ENCODE measurements around the gene B4GALNT1. TPM values are rescaled to one million over a fixed set of nuclear protein-coding genes. Genes with fewer than 3 reads are reported as not detected.
"Not testable (repeated sequence)": the region's sequence is repeated elsewhere in the genome, so short reads cannot be mapped to it uniquely, and the experiment has no call there.

Gene B4GALNT1
- total RNA-seq, 2 donors from 2014 or later = 0.32 to 0.88 TPM

DNA sequence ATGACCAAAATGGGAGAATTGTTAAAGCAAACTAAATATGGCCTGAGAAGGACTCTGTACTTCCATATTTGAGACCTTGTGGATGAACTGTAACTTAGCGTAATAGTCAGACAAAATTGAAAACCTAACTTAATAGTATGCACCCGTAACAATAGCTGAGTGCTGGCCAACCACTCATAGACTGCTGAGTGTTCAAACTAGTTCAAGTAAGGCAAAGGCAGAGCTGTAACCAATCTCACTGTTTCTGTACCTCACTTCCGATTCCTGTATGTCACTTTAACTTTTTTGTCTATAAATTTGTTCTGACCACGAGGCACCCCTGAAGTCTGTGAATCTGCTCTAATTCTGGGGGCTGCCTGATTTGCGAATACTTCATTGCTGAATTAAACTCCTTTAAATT is 33.9 kb upstream of the B4GALNT1 start:
- no peak for DNase-seq
- H3K27ac ChIP-seq = no peak overlapping the region
- intact Hi-C loops (cut with DNase I) = no loop called here
- H3K9me3 ChIP-seq = no peaks in the 10 kb centered on the region
- H3K36me3 ChIP-seq = no peaks in the 10 kb centered on the region
- TF ChIP-seq, protein P1, sequence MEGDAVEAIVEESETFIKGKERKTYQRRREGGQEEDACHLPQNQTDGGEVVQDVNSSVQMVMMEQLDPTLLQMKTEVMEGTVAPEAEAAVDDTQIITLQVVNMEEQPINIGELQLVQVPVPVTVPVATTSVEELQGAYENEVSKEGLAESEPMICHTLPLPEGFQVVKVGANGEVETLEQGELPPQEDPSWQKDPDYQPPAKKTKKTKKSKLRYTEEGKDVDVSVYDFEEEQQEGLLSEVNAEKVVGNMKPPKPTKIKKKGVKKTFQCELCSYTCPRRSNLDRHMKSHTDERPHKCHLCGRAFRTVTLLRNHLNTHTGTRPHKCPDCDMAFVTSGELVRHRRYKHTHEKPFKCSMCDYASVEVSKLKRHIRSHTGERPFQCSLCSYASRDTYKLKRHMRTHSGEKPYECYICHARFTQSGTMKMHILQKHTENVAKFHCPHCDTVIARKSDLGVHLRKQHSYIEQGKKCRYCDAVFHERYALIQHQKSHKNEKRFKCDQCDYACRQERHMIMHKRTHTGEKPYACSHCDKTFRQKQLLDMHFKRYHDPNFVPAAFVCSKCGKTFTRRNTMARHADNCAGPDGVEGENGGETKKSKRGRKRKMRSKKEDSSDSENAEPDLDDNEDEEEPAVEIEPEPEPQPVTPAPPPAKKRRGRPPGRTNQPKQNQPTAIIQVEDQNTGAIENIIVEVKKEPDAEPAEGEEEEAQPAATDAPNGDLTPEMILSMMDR (IDR thresholded peaks at IDR 0.05) = no peak
- no peaks in the 10 kb centered on the region for H3K27me3 ChIP-seq
- no peaks in the 10 kb centered on the region for H3K4me1 ChIP-seq
- H3K9ac ChIP-seq (ENCODE audit: low read depth in 2 of 2, low read length in 2 of 2) = no peak overlapping the region
- H3K4me3 ChIP-seq = no peak overlapping the region

DNA sequence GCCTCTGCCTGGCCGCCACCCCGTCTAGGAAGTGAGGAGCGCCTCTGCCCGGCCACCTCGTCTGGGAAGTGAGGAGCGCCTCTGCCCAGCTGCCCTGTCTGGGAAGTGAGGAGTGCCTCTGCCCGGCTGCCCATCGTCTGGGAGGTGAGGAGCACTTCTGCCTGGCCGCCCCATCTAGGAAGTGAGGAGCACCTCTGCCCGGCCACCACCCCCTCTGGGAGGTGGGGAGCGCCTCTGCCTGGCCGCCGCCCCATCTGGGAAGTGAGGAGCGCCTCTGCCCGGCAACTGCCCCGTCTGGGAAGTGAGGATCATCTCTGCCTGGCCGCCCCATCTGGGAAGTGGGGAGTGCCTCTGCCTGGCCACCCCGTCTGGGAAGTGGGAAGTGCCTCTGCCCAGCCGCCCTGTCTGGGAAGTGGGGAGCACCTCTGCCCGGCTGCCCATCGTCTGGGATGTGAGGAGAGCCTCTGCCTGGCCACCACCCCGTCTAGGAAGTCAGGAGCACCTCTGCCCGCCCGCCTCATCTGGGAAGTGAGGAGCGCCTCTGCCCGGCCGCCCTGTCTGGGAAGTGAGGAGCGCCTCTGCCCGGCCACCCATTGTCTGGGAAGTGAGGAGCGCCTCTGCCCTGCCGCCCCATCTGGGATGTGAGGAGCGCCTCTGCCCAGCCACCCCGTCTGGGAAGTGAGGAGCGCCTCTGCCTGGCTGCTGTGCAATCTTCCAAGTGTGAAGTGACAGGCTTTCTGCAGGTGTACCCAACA is 32.2 kb upstream of the B4GALNT1 start:
- H3K4me1 ChIP-seq; DNase-seq; H3K27ac ChIP-seq; H3K9ac ChIP-seq (ENCODE audit: low read depth in 2 of 2, low read length in 2 of 2); H3K9me3 ChIP-seq; H3K27me3 ChIP-seq; intact Hi-C loops (cut with DNase I); H3K36me3 ChIP-seq; H3K4me3 ChIP-seq: not testable (repeated sequence)

DNA sequence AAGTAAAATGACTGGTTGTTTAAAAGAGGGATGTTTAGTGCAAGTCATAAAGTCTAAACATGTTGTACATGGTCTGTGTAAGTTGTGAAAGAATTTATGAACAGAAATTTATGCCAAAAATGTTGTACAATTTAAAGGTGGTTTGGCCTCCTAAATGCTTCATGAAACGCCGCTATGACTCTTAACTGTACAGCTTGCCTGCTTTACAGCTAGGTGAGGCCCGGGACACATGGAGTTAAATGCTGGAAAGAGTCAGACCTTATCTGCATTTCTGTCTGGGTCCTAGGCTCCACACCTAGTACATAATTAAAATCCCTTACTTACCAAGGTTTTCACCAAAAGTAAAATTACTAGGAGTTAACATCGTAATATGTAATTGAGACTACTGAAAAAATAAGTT is 28.4 kb upstream of the B4GALNT1 start:
- Histone ChIP-seq H3K4me3 (no peak overlapping the region), H3K36me3 (no peaks in the 10 kb centered on the region), H3K27ac (no peak overlapping the region), H3K9me3 (no peaks in the 10 kb centered on the region), H3K9ac (ENCODE audit: low read depth in 2 of 2, low read length in 2 of 2) (no peak overlapping the region), H3K4me1 (no peaks in the 10 kb centered on the region), H3K27me3 (no peaks in the 10 kb centered on the region)
- intact Hi-C loops (cut with DNase I) = no loop called here
- TF ChIP-seq, protein P1 (IDR thresholded peaks at IDR 0.05) = no peak
- no peak for DNase-seq

DNA sequence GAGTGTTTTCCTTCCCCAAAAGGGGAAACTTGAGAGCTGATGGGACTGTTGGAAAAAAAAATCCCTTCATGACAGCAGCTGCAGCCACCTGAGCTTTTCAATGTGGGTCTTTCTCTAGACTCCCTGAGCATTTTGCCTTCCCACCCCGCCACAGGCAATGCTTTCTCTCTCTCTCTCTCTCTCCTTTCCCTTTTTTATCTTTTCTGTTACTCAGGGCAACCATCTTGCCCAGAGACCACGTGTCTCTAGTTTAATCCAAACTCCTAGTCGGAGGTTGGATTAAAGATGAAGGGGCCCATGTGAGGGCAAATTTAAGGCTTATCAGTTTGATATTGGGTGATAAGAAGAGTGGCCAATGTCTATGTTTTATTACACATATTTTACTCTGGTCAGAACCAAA is 25.9 kb upstream of the B4GALNT1 start:
- no peaks in the 10 kb centered on the region for H3K4me1 ChIP-seq
- H3K9ac ChIP-seq (ENCODE audit: low read depth in 2 of 2, low read length in 2 of 2) = no peak overlapping the region
- H3K27me3 ChIP-seq = no peaks in the 10 kb centered on the region
- DNase-seq = no peak
- H3K27ac ChIP-seq = no peak overlapping the region
- intact Hi-C loops (cut with DNase I) = no loop called here
- TF ChIP-seq, protein P1 (IDR thresholded peaks at IDR 0.05) = no peak
- H3K36me3 ChIP-seq = no peaks in the 10 kb centered on the region
- no peak overlapping the region for H3K4me3 ChIP-seq
- H3K9me3 ChIP-seq = no peaks in the 10 kb centered on the region

DNA sequence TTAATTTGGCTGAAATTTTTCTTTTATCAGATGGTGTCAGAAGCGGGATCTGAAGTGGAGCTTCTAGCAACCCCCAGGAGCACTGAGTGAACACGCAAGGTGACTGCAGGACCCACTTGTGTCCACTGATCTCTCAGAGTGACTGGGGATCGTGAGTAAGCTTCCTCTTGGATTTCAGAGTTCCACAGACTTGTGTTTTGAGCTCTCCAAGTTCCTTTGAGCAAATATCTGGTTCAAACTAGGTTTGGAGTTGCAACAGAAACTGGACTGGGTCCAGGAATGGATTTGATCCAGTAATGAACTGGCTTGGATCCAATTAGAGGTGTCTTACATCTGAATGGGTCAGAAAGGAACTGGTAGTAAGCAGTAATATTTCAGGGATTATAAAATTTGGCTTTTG is 24.7 kb upstream of the B4GALNT1 start:
- no peak overlapping the region for H3K9ac ChIP-seq (ENCODE audit: low read depth in 2 of 2, low read length in 2 of 2)
- no peaks in the 10 kb centered on the region for H3K36me3 ChIP-seq
- TF ChIP-seq, protein P1 (IDR thresholded peaks at IDR 0.05) = no peak
- intact Hi-C loops (cut with DNase I) = no loop called here
- no peaks in the 10 kb centered on the region for H3K4me1 ChIP-seq
- no peaks in the 10 kb centered on the region for H3K27me3 ChIP-seq
- H3K9me3 ChIP-seq = no peaks in the 10 kb centered on the region
- no peak overlapping the region for H3K27ac ChIP-seq
- H3K4me3 ChIP-seq = no peak overlapping the region
- DNase-seq = no peak

DNA sequence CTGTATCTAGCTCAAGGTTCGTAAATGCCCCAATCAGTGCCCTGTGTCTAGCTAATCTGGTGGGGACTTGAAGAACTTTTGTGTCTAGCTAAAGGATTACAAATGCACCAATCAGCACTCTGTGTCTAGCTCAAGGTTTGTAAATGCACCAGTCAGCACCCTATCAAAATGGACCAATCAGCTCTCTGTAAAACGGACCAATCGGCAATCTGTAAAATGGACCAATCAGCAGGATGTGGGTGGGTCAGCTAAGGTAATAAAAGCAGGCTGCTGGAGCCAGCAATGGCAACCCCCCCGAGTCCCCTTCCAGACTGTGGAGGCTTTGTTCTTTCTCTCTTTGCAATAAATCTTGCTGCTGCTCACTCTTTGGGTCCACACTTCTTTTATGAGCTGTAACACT is 23.4 kb upstream of the B4GALNT1 start:
- DNase-seq; H3K9me3 ChIP-seq; H3K36me3 ChIP-seq; intact Hi-C loops (cut with DNase I); H3K27me3 ChIP-seq; H3K9ac ChIP-seq (ENCODE audit: low read depth in 2 of 2, low read length in 2 of 2); H3K4me1 ChIP-seq; H3K4me3 ChIP-seq; H3K27ac ChIP-seq: not testable (repeated sequence)

Measured in colonic mucosa (tissue), 4 donors.